GM10266 (cell line): Measurements from ENCODE around the gene TRAK2.

ENCODE experiments used
- DNase-seq: peaks from one replicate; pipeline ENCODE4 v3.0.0; 2012; ENCODE audit errors: extremely low spot score
- TF ChIP-seq, protein P1 (sequence below): IDR thresholded peaks from 2 replicates; pipeline ENCODE4 v1.5.1; 2012; ENCODE audit warnings: mild to moderate bottlenecking, low read depth; ENCODE audit not compliant: control insufficient read depth, insufficient read depth; ENCODE audit errors: missing control alignments

The TRAK2 gene

DNA sequence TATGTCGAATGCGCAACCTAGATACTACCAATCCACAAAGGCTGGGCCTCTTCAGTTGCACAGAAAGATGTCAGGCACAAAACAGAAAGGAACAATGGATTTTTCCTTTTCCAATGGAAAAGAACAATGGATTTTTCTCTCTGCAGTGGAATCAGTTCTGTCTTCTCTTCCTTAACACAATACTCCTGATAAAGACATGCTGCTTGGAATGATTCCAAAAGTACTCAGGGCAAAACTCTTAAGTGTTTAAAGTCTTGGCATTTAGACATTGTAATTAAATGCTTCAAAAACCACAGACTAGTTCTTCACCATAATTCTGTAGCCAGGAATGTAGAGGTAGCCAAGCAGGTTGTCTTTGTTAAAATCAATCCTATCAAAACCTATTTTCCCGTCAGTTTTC lies 47.4 kb downstream of the TRAK2 start:
- no peak for DNase-seq
- TF ChIP-seq, protein P1, sequence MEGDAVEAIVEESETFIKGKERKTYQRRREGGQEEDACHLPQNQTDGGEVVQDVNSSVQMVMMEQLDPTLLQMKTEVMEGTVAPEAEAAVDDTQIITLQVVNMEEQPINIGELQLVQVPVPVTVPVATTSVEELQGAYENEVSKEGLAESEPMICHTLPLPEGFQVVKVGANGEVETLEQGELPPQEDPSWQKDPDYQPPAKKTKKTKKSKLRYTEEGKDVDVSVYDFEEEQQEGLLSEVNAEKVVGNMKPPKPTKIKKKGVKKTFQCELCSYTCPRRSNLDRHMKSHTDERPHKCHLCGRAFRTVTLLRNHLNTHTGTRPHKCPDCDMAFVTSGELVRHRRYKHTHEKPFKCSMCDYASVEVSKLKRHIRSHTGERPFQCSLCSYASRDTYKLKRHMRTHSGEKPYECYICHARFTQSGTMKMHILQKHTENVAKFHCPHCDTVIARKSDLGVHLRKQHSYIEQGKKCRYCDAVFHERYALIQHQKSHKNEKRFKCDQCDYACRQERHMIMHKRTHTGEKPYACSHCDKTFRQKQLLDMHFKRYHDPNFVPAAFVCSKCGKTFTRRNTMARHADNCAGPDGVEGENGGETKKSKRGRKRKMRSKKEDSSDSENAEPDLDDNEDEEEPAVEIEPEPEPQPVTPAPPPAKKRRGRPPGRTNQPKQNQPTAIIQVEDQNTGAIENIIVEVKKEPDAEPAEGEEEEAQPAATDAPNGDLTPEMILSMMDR: no peak

DNA sequence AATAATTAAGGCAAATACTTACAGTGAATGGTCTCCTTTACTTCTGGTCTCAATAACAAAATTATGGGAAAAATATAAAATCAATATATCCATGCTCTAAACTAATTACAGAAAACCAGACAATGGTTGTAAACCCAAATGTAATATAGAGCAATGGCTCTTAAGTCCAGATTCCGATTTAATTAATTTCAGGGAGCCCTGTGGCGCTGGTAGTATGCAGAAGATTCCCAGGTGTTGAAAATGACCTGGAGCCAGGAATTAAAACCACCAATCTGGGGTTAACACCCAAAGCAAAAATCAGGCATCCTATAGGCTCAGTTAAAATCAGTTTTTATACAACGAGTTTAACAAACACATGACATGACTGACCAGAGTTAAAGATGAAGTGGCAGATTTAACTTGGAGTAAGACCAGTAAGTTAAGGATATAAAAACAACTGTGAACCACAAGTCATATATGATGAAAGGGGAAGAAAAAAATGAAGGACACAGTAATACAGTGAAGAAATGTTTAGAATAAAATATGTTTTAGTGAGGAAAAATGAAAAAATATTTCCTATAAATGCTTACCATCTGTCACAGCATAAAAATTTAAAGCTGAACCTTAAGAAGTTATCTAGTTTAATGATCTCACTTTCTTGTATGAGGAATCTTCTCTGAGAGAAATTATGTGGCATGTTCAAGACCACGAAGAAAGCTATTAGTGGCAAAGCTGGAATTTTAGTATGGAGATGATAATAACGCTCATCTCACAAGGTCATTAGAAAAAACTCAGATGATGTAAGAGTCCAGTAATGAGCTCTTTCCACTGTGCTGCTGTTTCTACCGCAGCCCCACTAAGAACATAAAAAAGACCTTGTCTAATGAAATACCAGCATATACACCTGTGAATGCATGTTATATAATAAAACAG lies 48.4 kb downstream of the TRAK2 start:
- DNase-seq: no peak
- TF ChIP-seq, protein P1: no peak

DNA sequence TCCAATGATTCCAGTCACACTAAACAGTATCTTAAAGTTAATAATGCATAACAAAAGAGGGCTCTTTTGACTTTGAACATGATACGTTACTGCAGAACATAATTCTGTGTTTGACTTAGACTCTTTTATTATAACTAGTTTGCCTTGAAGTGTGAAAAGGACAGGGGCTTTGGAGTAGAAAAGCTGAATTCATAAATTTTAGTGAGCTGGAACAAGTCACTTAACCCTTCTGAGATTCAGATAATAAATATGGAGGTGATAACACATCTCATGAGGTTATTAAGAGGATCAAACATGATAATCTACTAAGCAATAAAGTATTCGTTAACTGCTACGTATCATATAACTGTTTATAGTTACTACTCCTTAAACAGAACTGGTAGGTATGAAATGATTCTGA lies 49.4 kb downstream of the TRAK2 start:
- DNase-seq: no peak
- TF ChIP-seq, protein P1: no peak

DNA sequence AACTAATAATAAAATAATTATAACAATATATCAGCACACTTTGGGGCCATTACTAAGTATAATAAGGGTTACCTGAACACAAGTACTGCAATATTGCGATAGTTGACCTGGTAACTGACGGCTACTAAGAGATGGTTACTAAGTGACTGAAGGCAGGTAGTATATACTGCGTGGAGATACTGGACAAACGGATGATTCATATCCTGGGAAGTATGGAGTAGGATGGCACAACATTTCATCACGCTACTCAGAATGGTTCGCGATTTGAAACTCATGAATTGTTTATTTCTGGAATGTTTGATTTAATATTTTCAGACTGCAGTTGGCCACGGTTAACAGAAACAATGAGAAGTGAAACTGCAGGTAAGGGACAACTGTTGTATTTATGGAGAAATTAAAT lies 54.7 kb downstream of the TRAK2 start:
- no peak for DNase-seq
- TF ChIP-seq, protein P1: no peak

DNA sequence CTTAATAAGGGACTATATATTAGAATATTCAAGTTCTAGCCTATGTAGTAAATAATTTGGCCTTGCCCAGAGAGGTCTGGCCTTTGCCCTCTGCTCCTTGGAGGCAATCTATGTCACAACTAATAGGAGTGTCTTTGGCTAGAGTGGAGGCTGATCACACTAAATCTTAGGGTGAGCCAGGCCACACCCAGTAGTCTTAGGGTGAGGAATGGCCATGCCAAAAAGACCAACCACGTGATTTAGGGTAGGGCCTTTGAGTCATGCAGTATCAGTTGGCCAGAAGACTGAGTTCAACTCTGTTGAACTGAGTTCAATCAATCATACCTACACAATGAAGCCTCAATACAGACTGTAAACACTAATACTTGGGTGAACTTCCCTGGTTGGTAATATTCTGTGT lies 68.1 kb downstream of the TRAK2 start:
- no peak for DNase-seq
- TF ChIP-seq, protein P1: no peak

DNA sequence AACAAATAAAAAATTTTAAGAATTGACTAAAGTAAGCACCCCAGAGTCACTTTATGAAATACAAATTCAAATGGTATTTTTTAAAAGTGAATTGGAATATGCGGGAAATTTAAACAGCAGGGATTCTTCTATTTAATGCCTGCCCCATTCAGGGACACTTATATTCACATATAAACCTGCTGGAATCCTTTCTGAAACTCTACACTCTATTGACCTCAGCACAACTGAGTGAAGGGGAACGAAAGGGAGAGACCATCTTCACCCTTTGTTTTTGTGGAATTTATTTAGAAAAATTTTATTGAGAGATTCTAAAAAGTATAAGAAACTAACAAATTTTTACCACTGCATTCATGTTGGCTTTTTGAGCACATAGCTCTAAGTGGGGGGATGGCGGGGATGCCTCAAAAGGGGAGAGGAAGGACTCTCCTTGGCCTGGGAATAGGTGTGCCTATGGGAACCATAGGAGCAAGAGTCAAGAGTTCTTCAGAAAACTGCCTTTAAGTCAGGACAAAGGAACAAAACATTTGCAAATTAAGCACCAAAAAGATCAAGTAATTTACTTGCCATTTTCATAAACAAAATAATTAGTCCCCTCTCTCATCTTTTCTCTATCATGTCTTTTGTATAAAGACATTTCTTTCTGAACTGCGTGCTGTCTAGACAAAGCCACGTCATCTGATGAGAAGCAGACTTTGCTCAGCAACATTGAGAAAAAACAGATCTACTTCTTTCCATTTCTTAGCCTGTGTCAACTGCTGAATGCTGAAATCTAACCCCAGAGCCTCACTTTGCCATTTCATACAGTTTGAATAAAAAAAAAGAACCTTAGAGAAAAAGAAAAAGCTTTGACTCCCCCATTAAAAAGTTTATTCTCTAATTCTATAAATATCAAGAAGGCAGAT lies 72.5 kb downstream of the TRAK2 start:
- TF ChIP-seq, protein P1: no peak
- no peak for DNase-seq
